Measurements from ENCODE around the gene ANO2.

The ANO2 gene

DNA sequence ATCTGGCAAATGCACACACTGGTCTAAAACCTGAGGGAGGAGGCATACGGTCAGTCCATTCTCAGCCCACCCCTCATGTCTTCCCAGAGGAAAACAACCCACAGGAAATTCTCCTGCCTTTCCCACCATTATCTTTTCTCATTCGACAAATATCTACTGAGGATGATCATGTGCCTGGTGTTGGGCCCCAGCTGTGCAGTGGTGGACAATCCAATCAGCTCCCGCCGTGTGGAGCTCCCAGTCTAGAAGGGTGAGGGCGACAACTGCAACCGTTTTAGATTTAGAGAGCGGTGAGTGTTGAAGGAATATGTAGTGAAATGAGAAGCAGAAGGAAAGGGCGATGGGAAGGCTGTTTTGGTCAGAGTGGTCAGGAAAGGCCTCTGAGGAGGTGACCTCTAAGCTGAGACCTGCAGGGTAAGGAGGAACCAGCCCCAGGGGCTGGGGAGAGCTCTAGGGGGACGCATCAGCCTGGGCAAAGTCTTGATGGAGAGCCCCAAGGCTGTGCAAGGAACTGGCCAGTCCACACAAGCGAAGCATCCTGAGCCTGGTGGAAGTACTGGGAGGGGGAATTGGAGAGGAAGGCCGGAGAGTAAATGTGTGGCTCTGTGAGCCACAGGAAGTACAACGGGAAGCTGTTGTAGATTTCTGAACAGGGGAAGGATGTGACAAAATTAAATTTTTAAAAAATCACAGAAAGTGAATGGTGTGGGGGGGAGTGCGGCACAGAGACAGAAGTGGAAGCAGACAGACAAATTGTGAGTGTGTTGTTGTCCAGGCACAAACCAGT is 320.4 kb downstream of the ANO2 start:
- TF ChIP-seq, protein P1, sequence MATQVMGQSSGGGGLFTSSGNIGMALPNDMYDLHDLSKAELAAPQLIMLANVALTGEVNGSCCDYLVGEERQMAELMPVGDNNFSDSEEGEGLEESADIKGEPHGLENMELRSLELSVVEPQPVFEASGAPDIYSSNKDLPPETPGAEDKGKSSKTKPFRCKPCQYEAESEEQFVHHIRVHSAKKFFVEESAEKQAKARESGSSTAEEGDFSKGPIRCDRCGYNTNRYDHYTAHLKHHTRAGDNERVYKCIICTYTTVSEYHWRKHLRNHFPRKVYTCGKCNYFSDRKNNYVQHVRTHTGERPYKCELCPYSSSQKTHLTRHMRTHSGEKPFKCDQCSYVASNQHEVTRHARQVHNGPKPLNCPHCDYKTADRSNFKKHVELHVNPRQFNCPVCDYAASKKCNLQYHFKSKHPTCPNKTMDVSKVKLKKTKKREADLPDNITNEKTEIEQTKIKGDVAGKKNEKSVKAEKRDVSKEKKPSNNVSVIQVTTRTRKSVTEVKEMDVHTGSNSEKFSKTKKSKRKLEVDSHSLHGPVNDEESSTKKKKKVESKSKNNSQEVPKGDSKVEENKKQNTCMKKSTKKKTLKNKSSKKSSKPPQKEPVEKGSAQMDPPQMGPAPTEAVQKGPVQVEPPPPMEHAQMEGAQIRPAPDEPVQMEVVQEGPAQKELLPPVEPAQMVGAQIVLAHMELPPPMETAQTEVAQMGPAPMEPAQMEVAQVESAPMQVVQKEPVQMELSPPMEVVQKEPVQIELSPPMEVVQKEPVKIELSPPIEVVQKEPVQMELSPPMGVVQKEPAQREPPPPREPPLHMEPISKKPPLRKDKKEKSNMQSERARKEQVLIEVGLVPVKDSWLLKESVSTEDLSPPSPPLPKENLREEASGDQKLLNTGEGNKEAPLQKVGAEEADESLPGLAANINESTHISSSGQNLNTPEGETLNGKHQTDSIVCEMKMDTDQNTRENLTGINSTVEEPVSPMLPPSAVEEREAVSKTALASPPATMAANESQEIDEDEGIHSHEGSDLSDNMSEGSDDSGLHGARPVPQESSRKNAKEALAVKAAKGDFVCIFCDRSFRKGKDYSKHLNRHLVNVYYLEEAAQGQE (IDR thresholded peaks at IDR 0.05; ENCODE audit: insufficient read depth in 1 of 2, low read depth in 2 of 2, low read length in 2 of 2) = no peak

DNA sequence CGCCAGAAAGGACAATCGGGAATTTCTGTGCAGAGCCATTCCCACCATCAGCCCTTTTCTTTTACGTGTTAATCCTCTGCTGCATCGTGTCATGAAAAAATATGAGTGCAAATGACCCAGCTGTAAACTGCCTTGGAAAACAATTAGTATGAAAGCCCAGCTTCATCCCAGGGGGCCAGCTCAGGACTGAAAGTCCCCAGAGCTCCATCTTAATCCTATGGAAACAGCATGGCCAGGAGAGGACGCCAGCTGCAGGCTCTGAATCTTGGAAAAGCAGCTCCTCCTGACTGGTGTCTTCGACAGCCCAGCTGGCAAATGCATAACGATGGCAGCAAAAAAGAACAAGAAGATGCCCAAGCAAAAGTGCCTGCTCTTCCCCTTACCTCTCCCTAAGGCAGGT is 321.6 kb downstream of the ANO2 start:
- TF ChIP-seq SIN3A (IDR thresholded peaks at IDR 0.05; ENCODE audit: borderline replicate concordance, insufficient read depth, low read length) (no peak), POLR2AphosphoS5 (IDR thresholded peaks at IDR 0.05; ENCODE audit: low read depth, low read length) (no peak), FOXP2 (optimal IDR thresholded peaks at IDR 0.05; ENCODE audit: borderline replicate concordance, extremely low read depth, extremely low read length, insufficient read depth) (no peak), TAF1 (IDR thresholded peaks at IDR 0.05; ENCODE audit: borderline replicate concordance, insufficient read depth, low read length) (no peak)
- TF ChIP-seq, protein P1 (IDR thresholded peaks at IDR 0.05; ENCODE audit: insufficient read depth in 1 of 2, low read depth in 2 of 2, low read length in 2 of 2) = no peak

DNA sequence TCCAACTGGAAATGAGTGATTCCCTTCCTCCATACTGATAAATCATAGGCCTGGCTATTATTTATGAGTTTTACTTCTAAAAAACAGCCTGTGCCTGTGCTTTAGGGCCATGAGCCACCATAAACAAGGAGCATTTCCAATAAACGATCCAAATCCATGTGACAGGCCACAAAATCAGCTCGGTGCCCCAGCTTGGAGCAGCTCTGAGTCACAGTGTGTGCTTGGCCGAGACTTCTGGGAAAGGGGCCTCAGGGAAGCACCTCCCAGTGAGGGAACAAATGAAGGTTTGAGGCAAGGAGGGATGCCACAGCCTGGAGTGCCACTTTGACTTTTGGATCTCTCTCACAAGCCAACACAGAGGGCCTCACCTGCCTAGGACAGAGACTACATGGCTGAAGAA is 322.8 kb downstream of the ANO2 start:
- TF ChIP-seq TAF1 (IDR thresholded peaks at IDR 0.05; ENCODE audit: borderline replicate concordance, insufficient read depth, low read length) = no peak
- no peak for TF ChIP-seq SIN3A (IDR thresholded peaks at IDR 0.05; ENCODE audit: borderline replicate concordance, insufficient read depth, low read length)
- TF ChIP-seq POLR2AphosphoS5 (IDR thresholded peaks at IDR 0.05; ENCODE audit: low read depth, low read length) = no peak
- TF ChIP-seq FOXP2 (optimal IDR thresholded peaks at IDR 0.05; ENCODE audit: borderline replicate concordance, extremely low read depth, extremely low read length, insufficient read depth) = no peak
- TF ChIP-seq, protein P1 (IDR thresholded peaks at IDR 0.05; ENCODE audit: insufficient read depth in 1 of 2, low read depth in 2 of 2, low read length in 2 of 2) = no peak

DNA sequence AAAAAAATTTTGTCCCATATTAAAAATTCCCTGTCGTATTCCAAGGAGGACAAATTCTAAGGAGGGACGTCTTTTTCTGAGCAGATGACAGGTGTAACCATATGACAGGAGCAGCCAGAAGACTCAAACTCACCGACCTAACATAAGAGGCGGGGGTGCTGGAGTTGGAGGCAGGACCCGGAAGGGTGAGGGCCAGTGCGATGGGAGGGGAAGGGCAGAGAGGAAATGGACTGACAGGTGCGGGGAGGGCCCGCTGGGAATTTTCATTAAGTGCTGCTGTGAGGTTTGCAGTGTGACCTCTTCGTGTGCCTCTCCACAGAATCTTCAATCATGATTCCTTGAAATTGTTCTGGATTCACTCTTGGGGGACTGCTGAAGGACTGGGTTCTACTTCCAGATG is 323.7 kb downstream of the ANO2 start:
- TF ChIP-seq SIN3A (IDR thresholded peaks at IDR 0.05; ENCODE audit: borderline replicate concordance, insufficient read depth, low read length) = no peak
- TF ChIP-seq POLR2AphosphoS5 (IDR thresholded peaks at IDR 0.05; ENCODE audit: low read depth, low read length) = no peak
- no peak for TF ChIP-seq FOXP2 (optimal IDR thresholded peaks at IDR 0.05; ENCODE audit: borderline replicate concordance, extremely low read depth, extremely low read length, insufficient read depth)
- TF ChIP-seq, protein P1 (IDR thresholded peaks at IDR 0.05; ENCODE audit: insufficient read depth in 1 of 2, low read depth in 2 of 2, low read length in 2 of 2) = no peak
- TF ChIP-seq TAF1 (IDR thresholded peaks at IDR 0.05; ENCODE audit: borderline replicate concordance, insufficient read depth, low read length) = no peak

DNA sequence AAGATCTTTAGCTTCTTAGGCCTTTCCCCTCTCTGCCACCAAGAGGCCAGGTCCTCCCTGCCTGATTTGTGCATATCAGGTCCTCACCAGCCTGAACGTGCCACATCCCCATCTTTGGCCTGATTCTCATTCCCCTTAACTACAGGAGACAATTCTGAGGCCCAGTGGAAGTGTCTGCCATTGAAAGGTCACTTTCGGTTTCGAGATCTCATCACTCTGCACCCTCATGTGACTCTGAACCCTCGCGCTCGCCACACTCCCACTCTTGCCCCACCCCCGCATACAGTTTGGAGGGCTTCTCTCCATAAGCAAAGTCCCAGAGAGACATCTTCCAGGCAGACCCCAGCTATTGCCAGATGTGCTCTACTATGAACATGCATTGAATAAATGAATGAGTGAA is 324.2 kb downstream of the ANO2 start:
- TF ChIP-seq, protein P1 (IDR thresholded peaks at IDR 0.05; ENCODE audit: insufficient read depth in 1 of 2, low read depth in 2 of 2, low read length in 2 of 2) = no peak
- TF ChIP-seq SIN3A (IDR thresholded peaks at IDR 0.05; ENCODE audit: borderline replicate concordance, insufficient read depth, low read length) (no peak), FOXP2 (optimal IDR thresholded peaks at IDR 0.05; ENCODE audit: borderline replicate concordance, extremely low read depth, extremely low read length, insufficient read depth) (no peak), TAF1 (IDR thresholded peaks at IDR 0.05; ENCODE audit: borderline replicate concordance, insufficient read depth, low read length) (no peak), POLR2AphosphoS5 (IDR thresholded peaks at IDR 0.05; ENCODE audit: low read depth, low read length) (no peak)
